GOT3 (cell line): ENCODE results near the gene POTEF.
"Not testable (repeated sequence)": the region's sequence is repeated elsewhere in the genome, so short reads cannot be mapped to it uniquely, and the experiment has no call there.

Experiments
- DNase-seq: peaks from one replicate; lab custom pipeline; 2025; ENCODE audit warnings: mixed read lengths; lab: John Stamatoyannopoulos, UW

The POTEF gene

DNA sequence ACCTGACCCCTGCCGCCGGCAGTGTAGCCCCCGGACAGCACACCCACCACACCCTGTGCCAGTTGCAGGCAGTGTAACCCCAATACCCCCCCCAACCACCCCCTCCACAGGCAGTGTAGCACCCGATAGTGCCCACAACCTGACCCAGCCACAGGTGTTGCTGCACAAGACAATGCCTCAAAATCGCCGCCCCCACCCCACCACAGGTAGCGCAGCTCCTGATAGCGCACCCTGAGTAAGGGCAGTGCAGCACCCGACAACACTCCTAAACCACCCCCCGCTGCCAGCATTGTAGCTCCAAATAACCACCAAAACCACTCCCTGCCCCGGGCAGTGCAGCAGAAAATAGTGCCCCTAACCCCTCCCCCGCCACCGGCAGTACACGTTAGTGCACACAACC lies 558 bp downstream of the POTEF start:
- DNase-seq = not testable (repeated sequence)

DNA sequence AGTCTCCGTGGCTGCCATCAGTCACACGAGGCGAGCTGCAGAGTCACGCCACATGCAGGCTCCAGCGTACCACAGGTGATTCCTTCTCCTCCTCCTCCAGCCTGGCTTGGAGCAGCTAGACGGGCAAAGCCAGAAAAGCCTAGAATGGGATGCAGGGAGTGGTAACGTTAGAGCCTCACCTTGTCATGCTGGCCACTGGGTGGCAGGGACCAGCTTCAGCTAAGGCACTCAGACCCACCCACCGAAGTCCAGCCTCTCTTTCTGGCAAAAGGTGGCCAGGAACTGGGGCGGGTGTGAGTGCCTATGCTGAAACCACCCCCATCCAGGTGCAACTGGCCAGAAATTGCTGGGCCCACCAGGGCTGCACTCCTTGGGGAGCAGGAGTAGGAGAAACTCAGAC lies 1.3 kb downstream of the POTEF start:
- not testable (repeated sequence) for DNase-seq

DNA sequence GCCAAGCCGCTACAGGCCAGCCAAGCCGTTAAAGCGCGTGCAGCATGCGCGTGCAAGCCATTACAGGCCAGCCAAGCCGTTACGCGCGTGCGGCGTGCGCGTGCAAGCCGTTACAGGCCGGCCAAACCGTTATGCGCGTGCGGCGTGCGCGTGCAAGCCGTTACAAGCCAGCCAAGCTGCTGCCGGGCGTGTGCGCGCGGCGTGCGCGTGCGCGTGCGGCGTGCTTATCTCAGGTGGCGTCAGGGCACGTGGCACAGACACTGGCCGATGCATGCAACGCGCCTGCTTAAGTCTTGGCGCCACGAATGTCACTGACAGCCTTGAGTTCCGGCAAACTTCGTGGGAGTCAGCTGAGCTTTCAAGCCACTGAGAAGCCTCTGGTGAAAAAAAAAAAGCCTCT lies 8.1 kb downstream of the POTEF start:
- DNase-seq = not testable (repeated sequence)

DNA sequence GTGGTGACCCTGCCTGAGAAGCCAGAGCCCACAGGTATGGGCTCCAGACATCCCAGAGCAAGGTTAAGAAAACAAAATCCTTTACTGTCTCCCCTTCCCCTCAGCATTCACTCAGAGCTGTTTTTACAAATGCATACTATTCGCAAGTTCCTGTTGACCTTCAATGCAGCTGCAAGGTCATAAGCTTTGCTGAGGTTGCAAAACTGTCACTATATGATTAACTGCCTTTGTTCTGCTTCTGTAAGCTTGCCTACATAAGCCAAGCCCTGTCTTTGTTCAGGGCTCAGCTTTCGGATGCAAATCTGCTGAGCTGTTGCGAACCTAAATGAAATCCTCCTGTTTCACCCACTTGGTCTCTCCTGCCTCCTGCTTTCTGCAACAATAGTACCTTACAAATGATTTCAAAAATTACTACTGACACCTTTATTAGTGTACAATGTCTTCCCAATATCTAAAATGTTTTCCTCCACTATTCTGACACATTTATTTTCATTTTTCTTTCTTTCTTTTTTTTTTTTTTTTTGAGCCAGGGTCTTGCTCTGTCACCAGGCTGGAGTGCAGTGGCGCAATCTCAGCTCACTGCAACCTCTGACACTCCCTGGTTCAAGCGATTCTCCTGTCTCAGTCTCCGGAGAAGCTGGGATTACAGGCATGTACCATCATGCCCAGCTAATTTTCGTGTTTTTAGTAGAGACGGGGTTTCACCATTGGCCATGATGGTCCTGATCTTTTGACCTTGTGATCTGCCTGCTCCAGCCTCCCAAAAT lies 26.2 kb downstream of the POTEF start:
- not testable (repeated sequence) for DNase-seq

DNA sequence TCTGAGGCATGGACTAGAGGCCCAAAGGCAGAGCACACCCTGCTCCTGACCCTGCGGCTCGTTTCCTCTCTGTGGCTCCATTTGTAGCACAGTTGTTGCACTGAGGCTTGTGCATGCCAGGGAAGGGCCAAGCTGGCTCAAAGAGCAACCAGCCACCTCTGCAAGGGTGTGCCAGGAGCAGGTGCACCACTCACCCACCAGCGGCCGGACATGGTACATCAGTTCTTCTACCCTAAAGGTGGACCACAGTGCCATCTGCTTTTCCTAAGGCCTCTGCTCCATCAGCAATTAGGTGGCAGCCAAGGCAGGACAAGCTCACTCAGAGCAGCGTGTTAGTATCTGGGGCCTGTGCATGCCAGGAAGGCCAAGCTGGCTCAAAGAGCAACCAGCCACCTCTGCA lies 66.4 kb downstream of the POTEF start:
- DNase-seq = not testable (repeated sequence)

DNA sequence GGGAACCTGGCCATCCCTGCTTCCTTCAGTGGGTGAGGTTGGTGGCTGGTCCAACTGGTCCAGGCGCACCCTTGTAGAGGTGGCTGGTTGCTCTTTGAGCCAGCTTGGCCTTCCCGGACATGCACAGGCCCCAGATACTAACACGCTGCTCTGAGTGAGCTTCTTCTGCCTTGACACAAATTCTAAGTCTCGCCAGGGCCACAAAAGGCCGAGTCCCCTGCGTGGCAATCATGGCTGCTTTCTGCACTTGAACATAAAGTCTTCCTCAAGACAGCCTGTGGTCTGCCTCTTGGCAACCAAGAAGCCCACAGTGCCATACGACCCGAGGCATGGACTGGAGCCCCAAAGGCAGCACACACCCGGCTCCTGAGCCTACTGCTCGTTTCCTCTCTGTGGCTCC lies 69.0 kb downstream of the POTEF start:
- not testable (repeated sequence) for DNase-seq

GRCh38 chr2:130056336-130056735 lies 72.7 kb downstream of the POTEF start:
- DNase-seq = not testable (repeated sequence)

DNA sequence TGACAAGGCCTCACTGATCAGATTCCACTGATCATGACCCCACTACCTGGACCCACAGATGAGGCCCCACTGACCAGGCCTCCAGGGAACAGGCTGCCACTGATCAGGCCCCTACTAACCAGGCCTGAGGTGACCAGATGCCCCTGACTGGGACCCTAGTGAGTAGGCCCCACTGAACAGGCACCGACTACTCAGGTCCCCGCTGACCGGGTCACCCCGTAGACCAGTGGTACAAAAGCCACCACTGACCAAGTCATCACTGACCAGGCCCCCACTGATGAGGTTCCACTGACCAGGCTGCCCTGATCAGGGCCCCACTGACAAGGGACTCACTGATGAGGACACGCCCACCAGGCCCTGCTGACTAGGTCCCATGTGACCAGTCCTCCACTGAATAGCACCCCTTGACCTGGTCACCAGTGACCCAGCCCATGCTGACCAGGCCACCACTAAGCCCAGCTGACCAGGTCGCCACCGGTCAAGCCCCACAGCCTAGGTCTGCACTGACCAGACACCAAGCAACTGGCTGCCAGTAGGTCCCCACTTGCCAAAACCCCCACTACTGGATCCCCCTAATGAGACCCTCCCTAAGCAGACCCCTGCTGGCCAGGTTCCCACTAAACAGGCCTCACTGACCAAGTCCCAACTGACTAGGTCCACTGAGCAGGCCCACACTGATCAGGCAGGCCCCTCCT lies 75.7 kb downstream of the POTEF start:
- DNase-seq = not testable (repeated sequence)

GRCh38 chr2:130052376-130052775 lies 76.6 kb downstream of the POTEF start:
- DNase-seq = not testable (repeated sequence)

DNA sequence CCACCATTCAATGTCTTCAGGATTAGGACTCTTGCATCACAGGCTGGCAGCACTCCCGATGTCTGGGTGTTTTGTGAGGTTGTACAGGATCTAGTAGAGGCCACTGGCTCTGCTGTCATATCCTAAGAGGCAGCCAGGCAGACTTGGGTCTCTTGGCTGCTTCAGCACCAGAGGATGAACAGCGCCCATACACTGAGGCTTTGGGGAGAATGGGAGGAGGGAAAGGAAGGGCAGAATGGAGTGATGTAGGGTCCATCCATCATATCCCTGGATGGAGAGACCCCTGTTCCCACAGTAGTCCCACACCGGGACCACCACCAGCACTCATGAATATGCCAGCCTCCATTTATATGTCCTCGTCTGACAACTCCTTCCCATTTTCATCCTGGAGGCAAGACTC lies 80.6 kb downstream of the POTEF start:
- DNase-seq = not testable (repeated sequence)

GRCh38 chr2:130038265-130038603 lies 90.8 kb downstream of the POTEF start:
- DNase-seq = not testable (repeated sequence)

GRCh38 chr2:130025931-130026330 lies 103.1 kb downstream of the POTEF start:
- DNase-seq = not testable (repeated sequence)
